GM12878 (cell line): ENCODE results near the gene IGSF1. TPM values are rescaled to one million over a fixed set of nuclear protein-coding genes. Genes with fewer than 3 reads are reported as not detected.
A peak's percentile ranks its signal among the peaks of the same experiment; 100 is the strongest.

Source experiments
- ATAC-seq: fragments of 200-7000 bp; cut with Tn5 transposase; 3 replicates; pipeline ENCODE4 v1.9.1; 2020; ENCODE audit warnings: mild to moderate bottlenecking, moderate library complexity
- BruUV-seq: library from RNA; stranded (reverse); fragments of 400-500 nt; replicated peaks from 2 replicates; lab custom pipeline; 2021; lab: Mats Ljungman, UMichigan
- CTCF ChIA-PET: fragments of 300-600 bp; sonication (Branson Sonifier 250); formaldehyde crosslinking; extraction: SDS; loops from one replicate; lab custom pipeline; 2021; ENCODE audit warnings: inconsistent platforms; lab: Yijun Ruan, JAX
- POLR2A ChIA-PET: fragments of 350-600 bp; formaldehyde crosslinking; extraction: SDS; loops from one replicate; lab custom pipeline; 2021; ENCODE audit warnings: inconsistent platforms; lab: Charles Lee
- RAD21 ChIA-PET: fragments of 300-600 bp; sonication (Branson Sonifier 250); formaldehyde crosslinking; loops from one replicate; lab custom pipeline; 2023; ENCODE audit warnings: antibody characterized with exemption; ENCODE audit not compliant: unreplicated experiment; lab: Charles Lee
- SMC1A ChIA-PET: fragments of 300-600 bp; sonication (Branson Sonifier 250); formaldehyde crosslinking; loops from one replicate; lab custom pipeline; 2023; ENCODE audit not compliant: unreplicated experiment, uncharacterized antibody; lab: Charles Lee
- DNase-seq: peaks from one replicate; pipeline ENCODE4 v3.0.0-alpha.2; 2011; ENCODE audit warnings: low read depth, low spot score
- FAIRE-seq: peaks from 3 replicates; lab custom pipeline; 2011; peaks lifted over from hg19 to GRCh38; lab: Jason Lieb, UNC
- H2AFZ ChIP-seq: 2 replicates; pipeline ENCODE4 v1.6.0; 2011; ENCODE audit warnings: low read depth, low read length, control low read depth; ENCODE audit not compliant: control insufficient read depth
- H3K27ac ChIP-seq: 2 replicates; pipeline ENCODE4 v1.5.1; 2011; ENCODE audit warnings: control low read depth; ENCODE audit not compliant: control insufficient read depth, insufficient read depth
- H3K27me3 ChIP-seq, 2 experiments: replicated peaks in 1 of 2; 2 replicates each; pipeline versions ENCODE4 v1.6.0 to v1.6.1; 2011; ENCODE audit warnings: low read length in 1 of 2; ENCODE audit not compliant: control insufficient read depth in 2 of 2, insufficient read depth in 2 of 2
- H3K36me3 ChIP-seq, 2 experiments: 2 replicates each; pipeline ENCODE4 v1.5.1; 2011; ENCODE audit warnings: low read length in 1 of 2; ENCODE audit not compliant: control insufficient read depth in 2 of 2, insufficient read depth in 2 of 2
- H3K4me1 ChIP-seq: 2 replicates; pipeline ENCODE4 v1.6.1; 2011; ENCODE audit warnings: mild to moderate bottlenecking, low read length, moderate library complexity, mixed read lengths; ENCODE audit not compliant: control insufficient read depth, insufficient read depth
- H3K4me2 ChIP-seq: 2 replicates; pipeline ENCODE4 v1.6.0; 2011; ENCODE audit warnings: control low read depth; ENCODE audit not compliant: control insufficient read depth, insufficient read depth
- H3K4me3 ChIP-seq: fragments of 200-600 bp; sonication (generic); 2 replicates; pipeline ENCODE4 v1.5.1; 2016
- H3K79me2 ChIP-seq: 2 replicates; pipeline ENCODE4 v1.6.0; 2011; ENCODE audit warnings: low read length; ENCODE audit not compliant: control insufficient read depth, insufficient read depth
- H3K9ac ChIP-seq: 2 replicates; pipeline ENCODE4 v1.8.0; 2011; ENCODE audit warnings: low read length, control low read depth, mixed read lengths; ENCODE audit not compliant: control insufficient read depth, insufficient read depth
- H3K9me3 ChIP-seq: replicated peaks from 3 replicates; pipeline ENCODE4 v1.5.1; 2011; ENCODE audit warnings: mild to moderate bottlenecking, low read length; ENCODE audit not compliant: control insufficient read depth, insufficient read depth
- H4K20me1 ChIP-seq: 2 replicates; pipeline ENCODE4 v1.6.0; 2011; ENCODE audit not compliant: control insufficient read depth, insufficient read depth
- BHLHE40 ChIP-seq, 2 experiments: fragments of 450-650 bp in 1 of 2; IDR thresholded peaks; 2 replicates each; pipeline ENCODE4 v1.6.1; 2011 to 2017; ENCODE audit warnings: low read depth in 2 of 2, borderline replicate concordance in 1 of 2, improper control_type of control experiment in 1 of 2, low read length in 1 of 2, mild to moderate bottlenecking in 1 of 2
- CTCF ChIP-seq, 3 experiments: IDR thresholded peaks in 2 of 3; conservative IDR thresholded peaks in 1 of 3; 2 replicates each; pipeline ENCODE4 v1.5.1; 2011; ENCODE audit warnings: low read depth in 3 of 3, low read length in 3 of 3, mild to moderate bottlenecking in 3 of 3, control low read depth in 2 of 3, moderate library complexity in 2 of 3, inconsistent platforms in 1 of 3, mixed read lengths in 1 of 3; ENCODE audit not compliant: control insufficient read depth in 2 of 3, insufficient read depth in 1 of 3; ENCODE audit errors: extremely low read depth in 1 of 3
- NR2F1 ChIP-seq: fragments of 450-650 bp; conservative IDR thresholded peaks from 2 replicates; pipeline ENCODE4 v1.6.1; 2017; ENCODE audit warnings: mild to moderate bottlenecking
- RAD21 ChIP-seq: IDR thresholded peaks from 2 replicates; pipeline ENCODE4 v1.6.1; 2011; ENCODE audit warnings: mild to moderate bottlenecking, low read depth, low read length, moderate library complexity; ENCODE audit not compliant: insufficient read depth
- SMC3 ChIP-seq: IDR thresholded peaks from 2 replicates; pipeline ENCODE4 v1.6.1; 2011; ENCODE audit warnings: low read length, improper control_type of control experiment, borderline replicate concordance
- YBX1 ChIP-seq: fragments of 450-650 bp; IDR thresholded peaks from 2 replicates; pipeline ENCODE4 v1.6.1; 2016; ENCODE audit warnings: antibody characterized with exemption
- whole genome bisulfite sequencing: methylation state at CpG from one replicate; pipeline ENCODE4 v1.1.6; 2016; ENCODE audit warnings: low lambda C conversion rate; ENCODE audit not compliant: insufficient replicate concordance, insufficient coverage; ENCODE audit errors: missing lambda C conversion rate; 5-methylcytosine and 5-hydroxymethylcytosine counted together
- in situ Hi-C: fragments of 300-500 bp; cut with MboI; formaldehyde crosslinking; loops from 9 replicates; pipeline ENCODE4 v1.14.3; 2018; ENCODE audit warnings: mixed read lengths
- intact Hi-C: fragments of 100-400 bp; cut with micrococcal nuclease; formaldehyde crosslinking; loops from one replicate; pipeline ENCODE4 v1.14.2; 2022; ENCODE audit not compliant: unreplicated experiment
- polyA plus RNA-seq, 11 experiments: library from polyadenylated mRNA; depleted of rRNA in 4 of 11; unstranded in 6 of 11; stranded (reverse) in 5 of 11; fragments of >200 nt; fragmentation: Nextera tagmentation in 4 of 11; fragmentation: Illumina TruSeq in 1 of 11; extraction: Ambion mirVana in 4 of 11; extraction: Trizol in 1 of 11; gene quantifications; 1 replicate in 1 of 11; 2 replicates in 10 of 11; pipeline versions ENCODE4 v1.2.1 to v1.2.3, GENCODE V29; 2011 to 2016; ENCODE audit warnings: inconsistent platforms in 2 of 11, missing spikeins in 2 of 11, low read depth in 1 of 11
- total RNA-seq, 4 experiments: library from RNA; depleted of rRNA in 3 of 4; stranded (reverse); fragments of >200 nt in 3 of 4; fragmentation: Illumina TruSeq in 1 of 4; extraction: Trizol in 1 of 4; gene quantifications; 2 replicates each; pipeline versions ENCODE4 v1.2.1 to v1.2.3, GENCODE V29; 2013 to 2021

The IGSF1 gene
- total and polyA plus RNA-seq, 10 of the 15 experiments (the other 5 are each of a cell fraction or from before 2014, with no cell fraction given), result 0.04 to 0.08 TPM; not detected in 8

GRCh38 chrX:131262738-131263679 lies 26.1 kb downstream of the IGSF1 start:
- Histone ChIP-seq H3K79me2 (no peaks in the 10 kb centered on the region), H3K9ac (no peak overlapping the region), H3K36me3 (no peaks in the 10 kb centered on the region), H3K4me1 (no peaks in the 10 kb centered on the region), H3K9me3 (no peaks in the 10 kb centered on the region), H3K4me3 (no peak overlapping the region), H2AFZ (no peak overlapping the region), H3K27me3 (no peaks in the 10 kb centered on the region; a peak in 2 of 4 replicates), H3K27ac (no peak overlapping the region), H4K20me1 (no peaks in the 10 kb centered on the region), H3K4me2 (no peak overlapping the region)
- ChIA-PET RAD21 (interaction anchor here (1.5 kb wide), 1 partner anchor 370 kb away, joined by 6 read pairs; no protein-coding TSS in a partner anchor), POLR2A (no interaction called here), SMC1A (interaction anchor here (1.1 kb wide), 1 partner anchor 103 kb away, joined by 4 read pairs; no protein-coding TSS in a partner anchor), CTCF (interaction anchor here (0.9 kb wide), 2 partner anchors 8 to 29 kb away, joined by 3 read pairs; no protein-coding TSS in a partner anchor)
- TF ChIP-seq RAD21 (peak; percentile 39), CTCF (IDR thresholded peaks at IDR 0.05 in 2 of 3, conservative IDR thresholded peaks at IDR 0.05 in 1 of 3; ENCODE audit: control insufficient read depth in 2 of 3, extremely low read depth in 1 of 3, insufficient read depth in 1 of 3, low read depth in 3 of 3, low read length in 3 of 3) (peak; percentile 41 to 58 (median 43)), SMC3 (peak; percentile 33; the same call in 1 of the 2 replicates), BHLHE40 (IDR thresholded peaks at IDR 0.05; ENCODE audit: borderline replicate concordance in 1 of 2, low read depth in 2 of 2, low read length in 1 of 2) (no peak), NR2F1 (no peak), YBX1 (no peak)
- DNase-seq, result no peak
- 43% methylated on average over 13 of the region's 13 CpGs for WGBS
- FAIRE-seq, result peak; percentile 18
- intact Hi-C loops, result loop anchor here (2.0 kb wide), 1 partner anchor 370 kb away; no protein-coding TSS in a partner anchor
- in situ Hi-C loops, result no loop called here
- no TSS peak for BruUV-seq
- ATAC-seq, result peak; percentile 83
